K562 (cell line): ENCODE measurements around the gene MYO1D. TPM values are rescaled to one million over a fixed set of nuclear protein-coding genes. Genes with fewer than 3 reads are reported as not detected.

Experiments used
- ATAC-seq: fragments of 200-7000 bp; cut with Tn5 transposase; 3 replicates; pipeline ENCODE4 v1.9.1; 2020; ENCODE audit warnings: moderate library complexity
- Bru-seq: library from RNA; stranded (reverse); fragments of 400-500 nt; gene quantifications from one replicate; lab custom pipeline; 2021; lab: Mats Ljungman, UMichigan
- BruChase-seq, 2 experiments: library from RNA; stranded (reverse); fragments of 400-500 nt; gene quantifications; one replicate each; lab custom pipeline; 2021; lab: Mats Ljungman, UMichigan
- BruUV-seq: library from RNA; stranded (reverse); fragments of 400-500 nt; replicated peaks from 2 replicates; lab custom pipeline; 2021; lab: Mats Ljungman, UMichigan
- CTCF ChIA-PET: fragments of 300-600 bp; formaldehyde crosslinking; extraction: SDS; loops from one replicate; lab custom pipeline; 2021; ENCODE audit warnings: low intra/inter-chr PET ratio; lab: Yijun Ruan, JAX
- POLR2A ChIA-PET: fragments of 300-600, 350-650 bp; sonication (Branson Sonifier 250); formaldehyde crosslinking; extraction: SDS; loops from one replicate; lab custom pipeline; 2021; ENCODE audit warnings: antibody characterized with exemption, inconsistent platforms; lab: Yijun Ruan, JAX
- DNase-seq, 4 experiments: peaks; one replicate each; pipeline versions ENCODE4 v3.0.0 to v3.0.0-alpha.2; 2011 to 2018; ENCODE audit warnings: low spot score in 3 of 4, mixed read lengths in 3 of 4; ENCODE audit errors: extremely low read depth in 1 of 4
- FAIRE-seq: peaks from 2 replicates; lab custom pipeline; 2011; peaks lifted over from hg19 to GRCh38; lab: Jason Lieb, UNC
- H2AFZ ChIP-seq: 2 replicates; pipeline ENCODE4 v1.6.0; 2011; ENCODE audit warnings: low read depth, low read length, control low read depth, inconsistent platforms
- H3K27ac ChIP-seq: fragments of 200-600 bp; 3 replicates; pipeline ENCODE4 v1.8.0; 2011; ENCODE audit warnings: low read depth, mild to moderate bottlenecking, control low read depth, inconsistent platforms, low read length, moderate library complexity, mixed read lengths; ENCODE audit errors: extremely low read depth
- H3K27me3 ChIP-seq, 2 experiments: fragments of 300-600 bp in 1 of 2; 2 replicates in 1 of 2; 3 replicates in 1 of 2; pipeline versions ENCODE4 v1.6.0 to v1.8.0; 2011; ENCODE audit warnings: inconsistent platforms in 2 of 2, low read length in 2 of 2, mild to moderate bottlenecking in 1 of 2, mixed read lengths in 1 of 2, moderate library complexity in 1 of 2; ENCODE audit not compliant: control insufficient read depth in 2 of 2, insufficient read depth in 2 of 2
- H3K36me3 ChIP-seq: fragments of 300-600 bp; 3 replicates; pipeline ENCODE4 v1.8.0; 2011; ENCODE audit warnings: mild to moderate bottlenecking, low read length, inconsistent platforms; ENCODE audit not compliant: control insufficient read depth, insufficient read depth
- H3K4me1 ChIP-seq, 2 experiments: fragments of 200-600 bp in 1 of 2; replicated peaks in 1 of 2; 2 replicates in 1 of 2; 3 replicates in 1 of 2; pipeline versions ENCODE4 v1.5.1 to v1.8.0; 2011; ENCODE audit warnings: inconsistent platforms in 2 of 2, low read length in 2 of 2, mild to moderate bottlenecking in 1 of 2, mixed read lengths in 1 of 2, moderate library complexity in 1 of 2; ENCODE audit not compliant: control insufficient read depth in 2 of 2, insufficient read depth in 2 of 2
- H3K4me2 ChIP-seq: 2 replicates; pipeline ENCODE4 v1.6.1; 2011; ENCODE audit warnings: low read length, control low read depth, inconsistent platforms, mixed read lengths; ENCODE audit not compliant: insufficient read depth
- H3K4me3 ChIP-seq: fragments of 200-600 bp; sonication (generic), shearing (Covaris generic); 2 replicates; pipeline ENCODE4 v1.5.1; 2016; ENCODE audit warnings: control low read depth, inconsistent platforms
- H3K79me2 ChIP-seq: fragments of 200-600 bp; 3 replicates; pipeline ENCODE4 v1.8.0; 2011; ENCODE audit warnings: low read length, inconsistent platforms; ENCODE audit not compliant: control insufficient read depth, insufficient read depth
- H3K9ac ChIP-seq, 2 experiments: 2 replicates each; pipeline versions ENCODE4 v1.6.0 to v1.6.1; 2011; ENCODE audit warnings: low read depth in 2 of 2, low read length in 2 of 2, control low read depth in 1 of 2, inconsistent platforms in 1 of 2, mild to moderate bottlenecking in 1 of 2, mixed read lengths in 1 of 2; ENCODE audit not compliant: insufficient read depth in 1 of 2
- H3K9me1 ChIP-seq: one replicate; pipeline ENCODE4 v1.6.0; 2011; ENCODE audit warnings: inconsistent platforms, mild to moderate bottlenecking, low read length, moderate library complexity; ENCODE audit not compliant: control insufficient read depth, insufficient read depth
- H3K9me3 ChIP-seq: replicated peaks from 2 replicates; pipeline ENCODE4 v1.5.1; 2011; ENCODE audit warnings: low read depth, low read length, inconsistent platforms; ENCODE audit not compliant: control insufficient read depth, insufficient read depth
- H4K20me1 ChIP-seq: replicated peaks from 2 replicates; pipeline ENCODE4 v1.6.1; 2011; ENCODE audit warnings: low read length, inconsistent platforms, mixed read lengths; ENCODE audit not compliant: control insufficient read depth, insufficient read depth
- CBX3 ChIP-seq, 2 experiments: IDR thresholded peaks; 1 replicate in 1 of 2; 2 replicates in 1 of 2; pipeline ENCODE4 v1.6.1; 2012; ENCODE audit warnings: inconsistent platforms in 2 of 2, low read length in 2 of 2, borderline replicate concordance in 1 of 2, control low read depth in 1 of 2
- KLF13 ChIP-seq: fragments of 450-650 bp; IDR thresholded peaks from 2 replicates; pipeline ENCODE4 v1.6.1; 2016; ENCODE audit warnings: missing genetic modification characterization, low read depth, mild to moderate bottlenecking, missing compliant biosample characterization, moderate library complexity, borderline replicate concordance
- NBN ChIP-seq: fragments of 450-650 bp; IDR thresholded peaks from 2 replicates; pipeline ENCODE4 v1.6.1; 2016; ENCODE audit warnings: low read depth, mild to moderate bottlenecking
- RB1 ChIP-seq: fragments of 450-650 bp; IDR thresholded peaks from 2 replicates; pipeline ENCODE4 v1.6.1; 2017; ENCODE audit warnings: low read depth, mild to moderate bottlenecking
- ZBTB7A ChIP-seq: IDR thresholded peaks from 2 replicates; pipeline ENCODE4 v1.6.1; 2011; ENCODE audit warnings: low read depth, mild to moderate bottlenecking, low read length, moderate library complexity, borderline replicate concordance; ENCODE audit not compliant: control insufficient read depth
- ZEB2 ChIP-seq: fragments of 450-650 bp; IDR thresholded peaks from 2 replicates; pipeline ENCODE4 v1.6.1; 2016
- WGBS: fragments of 100-300 bp; shearing (Covaris generic); methylation state at CpG from one replicate; pipeline ENCODE4 v1.1.6; 2016; ENCODE audit warnings: low coverage, mixed read lengths; ENCODE audit not compliant: insufficient coverage; ENCODE audit errors: missing lambda C conversion rate; 5-methylcytosine and 5-hydroxymethylcytosine counted together
- in situ Hi-C: fragments of 300-500 bp; cut with MboI; formaldehyde crosslinking; loops from 4 replicates; pipeline ENCODE4 v1.15.0; 2018; ENCODE audit warnings: inconsistent platforms, mixed read lengths
- intact Hi-C: fragments of 100-400 bp; cut with micrococcal nuclease; formaldehyde crosslinking; loops from 2 replicates; pipeline ENCODE4 v1.14.2; 2022
- long read RNA-seq, 3 experiments: library from polyadenylated mRNA in 2 of 3; library from RNA in 1 of 3; unstranded in 2 of 3; stranded (forward) in 1 of 3; transcript quantifications; one replicate each; pipeline ENCODE4 v2.0.0, GENCODE V29; 2019 to 2022
- polyA minus RNA-seq, 3 experiments: library from RNA; depleted of rRNA, polyadenylated mRNA; stranded (reverse); fragments of >200 nt; gene quantifications; 2 replicates each; pipeline ENCODE4 v1.2.3, GENCODE V29; 2011
- polyA plus RNA-seq, 8 experiments: library from polyadenylated mRNA; depleted of rRNA in 4 of 8; stranded (reverse) in 5 of 8; unstranded in 3 of 8; fragments of >200 nt; fragmentation: Nextera tagmentation in 2 of 8; fragmentation: Illumina TruSeq in 1 of 8; extraction: Ambion mirVana in 2 of 8; extraction: Trizol in 1 of 8; gene quantifications; 2 replicates each; pipeline versions ENCODE4 v1.2.1 to v1.2.3, GENCODE V29; 2011 to 2014; ENCODE audit warnings: inconsistent platforms in 1 of 8, missing spikeins in 1 of 8
- total RNA-seq, 7 experiments: library from RNA; depleted of rRNA in 6 of 7; stranded (reverse); fragments of >200 nt in 6 of 7; fragmentation: Illumina TruSeq in 2 of 7; extraction: Trizol in 2 of 7; gene quantifications; 2 replicates each; pipeline versions ENCODE4 v1.2.1 to v1.2.3, GENCODE V29; 2011 to 2021; ENCODE audit warnings: low replicate concordance in 1 of 7
- TF ChIP-seq, protein P1 (sequence below): sonication (generic); formaldehyde crosslinking; IDR thresholded peaks from 2 replicates; pipeline ENCODE4 v1.8.0; 2022; ENCODE audit warnings: mild to moderate bottlenecking, missing genetic modification reagents

MYO1D gene
- 172 and 277 TPM in 2 replicates for total RNA-seq (2011; cell fraction: chromatin; rRNA removed; ENCODE audit: low replicate concordance)
- 94.2 and 97.4 TPM in 2 replicates for total RNA-seq (2011; cell fraction: nucleolus; rRNA removed)
- total RNA-seq (2011; cell fraction: nucleoplasm; rRNA removed) = 114 and 123 TPM in 2 replicates
- total RNA-seq (2014; rRNA removed) (34.9 and 39.5 TPM in 2 replicates), total RNA-seq (2014; rRNA removed; fragmentation: Illumina TruSeq; extraction: Trizol) (46.2 and 46.3 TPM in 2 replicates), total RNA-seq (2015; rRNA removed; fragmentation: Illumina TruSeq; extraction: Trizol) (44.6 and 45.4 TPM in 2 replicates), total RNA-seq (2021) (50.7 and 60.2 TPM in 2 replicates), polyA plus RNA-seq (2011; rRNA removed) (26.4 and 71.2 TPM in 2 replicates), polyA plus RNA-seq (2014; fragmentation: Illumina TruSeq; extraction: Trizol) (50.3 and 68.1 TPM in 2 replicates), polyA plus RNA-seq (2014; fragmentation: Nextera tagmentation; extraction: Ambion mirVana) (1 to 10 TPM; 2.1 to 2.6 TPM), polyA plus RNA-seq (2014; rRNA removed) (30.5 and 31.0 TPM in 2 replicates), polyA minus RNA-seq (2011; rRNA and poly(A)+ RNA removed) (67.1 and 142 TPM in 2 replicates), Bru-seq, nascent RNA (percentile 75 among the genes with signal in this experiment), BruChase-seq, experiment 1, labeled RNA remaining after a 2-hour chase (percentile 74 among the genes with signal in this experiment), BruChase-seq, experiment 2, labeled RNA remaining after a 6-hour chase (percentile 72 among the genes with signal in this experiment)
- 26.0 and 47.6 TPM in 2 replicates for polyA plus RNA-seq (2011; cell fraction: cytosol; rRNA removed)
- 20.8 and 29.6 TPM in 2 replicates for polyA plus RNA-seq (2011; cell fraction: nucleus; rRNA removed)
- 52.4 and 65.3 TPM in 2 replicates for polyA plus RNA-seq (2012)
- polyA minus RNA-seq (2011; cell fraction: cytosol; rRNA and poly(A)+ RNA removed) = 34.9 and 59.8 TPM in 2 replicates
- polyA minus RNA-seq (2011; cell fraction: nucleus; rRNA and poly(A)+ RNA removed) = 57.5 and 69.2 TPM in 2 replicates
- long read RNA-seq, experiment 1, full-length matches to known transcripts = 9 of 177 reads
- long read RNA-seq, experiment 1, partial matches to known transcripts = 139 of 177 reads
- long read RNA-seq, experiment 1, other reads (novel, unspliced or antisense) = 29 of 177 reads
- long read RNA-seq, experiment 2, full-length matches to known transcripts = 7 of 56 reads
- long read RNA-seq, experiment 2, partial matches to known transcripts = 12 of 56 reads
- long read RNA-seq, experiment 2, other reads (novel, unspliced or antisense) = 37 of 56 reads
- long read RNA-seq, experiment 3, partial matches to known transcripts = 1 of 9 reads
- long read RNA-seq, experiment 3, other reads (novel, unspliced or antisense) = 5 of 9 reads

DNA sequence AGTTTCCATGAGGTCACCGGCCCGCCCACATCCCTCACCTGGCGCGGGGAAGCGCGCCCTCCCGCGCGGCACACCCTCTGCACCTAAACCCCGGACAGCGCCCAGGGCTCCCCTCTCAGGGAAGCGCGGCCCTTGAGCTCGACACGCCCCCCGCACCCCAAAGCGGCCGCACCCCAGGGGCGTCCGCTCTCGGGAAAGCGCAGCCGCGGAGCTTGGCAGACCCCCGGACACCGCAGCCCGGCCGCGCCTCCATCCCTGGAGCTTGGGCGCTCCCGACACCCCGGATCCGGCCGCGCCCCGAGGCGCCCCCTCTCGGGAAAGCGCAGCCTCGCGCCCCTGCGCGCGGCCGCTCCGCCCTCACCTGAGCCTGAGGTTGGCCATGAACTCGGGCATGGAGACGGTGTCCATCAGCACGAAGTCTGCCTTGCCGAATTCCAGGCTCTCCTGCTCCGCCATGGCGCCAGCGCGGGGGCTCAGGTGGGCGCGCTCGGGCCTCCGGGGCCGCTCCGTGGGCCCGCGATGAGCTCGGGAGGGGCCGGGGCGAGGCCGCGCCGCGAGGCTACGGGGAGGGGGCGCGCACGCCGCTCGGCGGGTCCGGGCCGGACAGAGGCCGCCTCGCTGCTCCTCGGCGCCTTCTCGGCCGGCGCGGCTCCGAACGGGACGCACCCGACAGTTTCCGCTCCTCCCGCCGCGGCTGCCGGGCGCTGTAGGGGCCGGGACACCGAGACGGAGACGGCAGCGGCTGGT, at the start of gene MYO1D:
Gene MYO1D, minus strand, starts transcription at position 708 of the 747 bp plus-strand sequence. Its CDS starts 252 bp downstream, at position 456.
- peak within 1 kb of the TSS; percentile 68 to 95 for H3K9ac ChIP-seq
- CTCF ChIA-PET = interaction anchor here (0.6 to 3.8 kb wide), 5 partner anchors 90 to 1037 kb away, joined by 3 to 73 read pairs (median 4); no protein-coding TSS in a partner anchor
- H3K27ac ChIP-seq = peak within 1 kb of the TSS; percentile 88
- in situ Hi-C loops (loop anchor here (10.0 kb wide), 1 partner anchor 92 kb away; no protein-coding TSS in a partner anchor), intact Hi-C loops (loop anchor here (1.0 to 2.0 kb wide), 3 partner anchors 34 to 93 kb away; no protein-coding TSS in a partner anchor)
- H3K79me2 ChIP-seq = peaks cover 46% of the 10 kb centered on the region
- ATAC-seq (peak; percentile 86), FAIRE-seq (no peak), DNase-seq (peak; percentile 67 to 84 (median 73))
- POLR2A ChIA-PET = interaction anchor here (0.6 to 6.9 kb wide), 22 partner anchors 8 to 469 kb away, joined by 3 to 51 read pairs (median 4); partner anchors contain the start of gene TMEM98
- no TSS peak for BruUV-seq
- H3K9me3 ChIP-seq = no peaks in the 10 kb centered on the region
- peak within 1 kb of the TSS; percentile 73 for H3K4me2 ChIP-seq
- H3K36me3 ChIP-seq = peaks cover 15% of the 10 kb centered on the region; the same call in 2 of the 3 replicates
- no peaks in the 10 kb centered on the region for H3K27me3 ChIP-seq
- peak within 1 kb of the TSS; percentile 95 for H3K4me3 ChIP-seq
- peak within 1 kb of the TSS; percentile 98 for H2AFZ ChIP-seq
- H3K4me1 ChIP-seq = peaks cover 17 to 21% of the 10 kb centered on the region in 2 experiments
- H4K20me1 ChIP-seq = no peaks in the 10 kb centered on the region
- H3K9me1 ChIP-seq = no peaks in the 10 kb centered on the region
- under 1% methylated on average over 54 of the region's 101 CpGs for WGBS
- 0 out of 2 replicates have a peak, but pooled peaks have one; percentile 42 for TF ChIP-seq NBN
- TF ChIP-seq ZBTB7A = peak; percentile 83
- TF ChIP-seq CBX3 (IDR thresholded peaks at IDR 0.05; ENCODE audit: borderline replicate concordance in 1 of 2, low read length in 2 of 2) = no peak
- peak; percentile 96 for TF ChIP-seq ZEB2
- TF ChIP-seq, protein P1, sequence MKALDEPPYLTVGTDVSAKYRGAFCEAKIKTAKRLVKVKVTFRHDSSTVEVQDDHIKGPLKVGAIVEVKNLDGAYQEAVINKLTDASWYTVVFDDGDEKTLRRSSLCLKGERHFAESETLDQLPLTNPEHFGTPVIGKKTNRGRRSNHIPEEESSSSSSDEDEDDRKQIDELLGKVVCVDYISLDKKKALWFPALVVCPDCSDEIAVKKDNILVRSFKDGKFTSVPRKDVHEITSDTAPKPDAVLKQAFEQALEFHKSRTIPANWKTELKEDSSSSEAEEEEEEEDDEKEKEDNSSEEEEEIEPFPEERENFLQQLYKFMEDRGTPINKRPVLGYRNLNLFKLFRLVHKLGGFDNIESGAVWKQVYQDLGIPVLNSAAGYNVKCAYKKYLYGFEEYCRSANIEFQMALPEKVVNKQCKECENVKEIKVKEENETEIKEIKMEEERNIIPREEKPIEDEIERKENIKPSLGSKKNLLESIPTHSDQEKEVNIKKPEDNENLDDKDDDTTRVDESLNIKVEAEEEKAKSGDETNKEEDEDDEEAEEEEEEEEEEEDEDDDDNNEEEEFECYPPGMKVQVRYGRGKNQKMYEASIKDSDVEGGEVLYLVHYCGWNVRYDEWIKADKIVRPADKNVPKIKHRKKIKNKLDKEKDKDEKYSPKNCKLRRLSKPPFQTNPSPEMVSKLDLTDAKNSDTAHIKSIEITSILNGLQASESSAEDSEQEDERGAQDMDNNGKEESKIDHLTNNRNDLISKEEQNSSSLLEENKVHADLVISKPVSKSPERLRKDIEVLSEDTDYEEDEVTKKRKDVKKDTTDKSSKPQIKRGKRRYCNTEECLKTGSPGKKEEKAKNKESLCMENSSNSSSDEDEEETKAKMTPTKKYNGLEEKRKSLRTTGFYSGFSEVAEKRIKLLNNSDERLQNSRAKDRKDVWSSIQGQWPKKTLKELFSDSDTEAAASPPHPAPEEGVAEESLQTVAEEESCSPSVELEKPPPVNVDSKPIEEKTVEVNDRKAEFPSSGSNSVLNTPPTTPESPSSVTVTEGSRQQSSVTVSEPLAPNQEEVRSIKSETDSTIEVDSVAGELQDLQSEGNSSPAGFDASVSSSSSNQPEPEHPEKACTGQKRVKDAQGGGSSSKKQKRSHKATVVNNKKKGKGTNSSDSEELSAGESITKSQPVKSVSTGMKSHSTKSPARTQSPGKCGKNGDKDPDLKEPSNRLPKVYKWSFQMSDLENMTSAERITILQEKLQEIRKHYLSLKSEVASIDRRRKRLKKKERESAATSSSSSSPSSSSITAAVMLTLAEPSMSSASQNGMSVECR (CRISPR knock-in tag) = peak; percentile 58
- peak; percentile 61; the same call in 1 of the 2 replicates for TF ChIP-seq RB1
- TF ChIP-seq KLF13 (tag) = peak; percentile 60; the same call in 1 of the 2 replicates
